Measurements from ENCODE around the gene OCA2.

The OCA2 gene

DNA sequence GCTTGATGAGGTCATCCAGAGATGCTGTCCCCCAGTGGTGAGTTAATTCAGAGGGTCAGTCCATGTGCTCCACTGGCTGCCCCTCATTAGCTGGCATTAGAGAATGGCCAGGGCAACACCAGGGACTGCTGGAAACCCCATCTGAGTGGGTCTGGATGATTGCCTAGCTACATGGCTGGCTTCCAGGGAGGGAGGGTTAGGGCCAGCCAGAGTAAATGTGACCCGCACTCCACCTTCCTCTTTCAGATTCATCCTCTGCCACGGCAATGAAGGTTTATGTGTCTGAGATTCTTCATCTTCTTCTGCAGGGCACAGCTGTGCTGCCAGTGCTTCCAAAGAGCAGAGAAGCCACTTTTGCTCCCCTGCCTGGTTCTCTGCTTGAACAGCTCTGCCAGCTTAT lies 391.9 kb downstream of the OCA2 start:
- no peak for DNase-seq (ENCODE audit: low read depth)

DNA sequence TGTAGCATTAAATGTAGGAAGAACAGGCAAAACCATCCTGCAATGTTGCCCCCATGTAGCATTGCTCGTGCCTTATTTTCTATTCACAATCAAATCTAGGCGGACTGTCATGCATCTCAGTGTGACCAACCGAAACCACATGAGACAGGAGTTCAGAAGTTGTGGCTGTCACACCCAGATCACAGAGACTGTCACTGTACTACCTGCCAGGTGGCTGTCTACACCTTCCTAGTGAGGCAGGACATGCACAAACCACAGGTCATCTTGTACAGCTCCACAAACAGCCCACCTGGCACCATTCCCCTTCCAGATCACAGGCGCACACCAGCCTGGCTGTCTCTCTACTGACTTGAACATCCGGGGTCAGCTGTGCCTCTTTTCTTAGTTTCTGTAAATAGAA lies 392.8 kb downstream of the OCA2 start:
- DNase-seq (ENCODE audit: low read depth), result no peak

DNA sequence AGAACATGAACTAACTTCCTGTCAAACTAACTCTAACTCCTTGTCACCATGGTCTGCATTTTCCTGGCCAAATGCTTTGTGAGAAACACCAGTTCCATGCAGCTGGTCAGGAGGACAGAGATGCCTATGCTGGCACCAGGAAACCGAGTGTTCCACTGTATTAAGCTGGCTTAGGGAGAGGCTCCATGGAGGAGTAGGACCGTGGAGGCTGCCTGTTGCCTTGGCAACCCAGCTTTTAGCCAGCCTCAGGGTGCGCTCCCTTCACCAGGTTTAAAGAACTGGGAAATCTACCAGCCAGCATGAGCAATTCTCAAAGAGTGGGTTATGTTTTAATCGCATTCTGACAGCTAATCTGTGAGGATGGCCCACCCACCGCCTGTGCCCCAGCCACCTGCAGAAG lies 394.1 kb downstream of the OCA2 start:
- DNase-seq (ENCODE audit: low read depth), result no peak
